HFF-Myc (cell line): ENCODE results near the gene ARPIN.
"Not testable (repeated sequence)": the region's sequence is repeated elsewhere in the genome, so short reads cannot be mapped to it uniquely, and the experiment has no call there.

ENCODE experiments used
- DNase-seq: peaks from one replicate; pipeline ENCODE4 v3.0.0-alpha.2; 2011; ENCODE audit warnings: low read depth; ENCODE audit errors: extremely low read depth
- H3K4me3 ChIP-seq: replicated peaks from 2 replicates; pipeline ENCODE4 v1.5.1; 2011; ENCODE audit warnings: low read depth, mild to moderate bottlenecking, control low read depth, low read length
- CTCF ChIP-seq: IDR thresholded peaks from 2 replicates; pipeline ENCODE4 v1.5.1; 2012; ENCODE audit warnings: mild to moderate bottlenecking, low read depth, low read length, control low read depth; ENCODE audit errors: missing control alignments

The ARPIN gene

GRCh38 chr15:89939910-89940309 is 27.2 kb upstream of the ARPIN start:
- DNase-seq, result no peak
- no peak for TF ChIP-seq CTCF

GRCh38 chr15:89939377-89939776 is 26.6 kb upstream of the ARPIN start:
- not testable (repeated sequence) for H3K4me3 ChIP-seq

More at GRCh38 chr15:89939910-89940309, 27.2 kb upstream of the ARPIN start:
- H3K4me3 ChIP-seq, result no peak overlapping the region

GRCh38 chr15:89937365-89938350 is 24.9 kb upstream of the ARPIN start:
- DNase-seq, result no peak
- TF ChIP-seq CTCF, result no peak
- no peak overlapping the region for H3K4me3 ChIP-seq

More at GRCh38 chr15:89939377-89939776, 26.6 kb upstream of the ARPIN start:
- DNase-seq, result not testable (repeated sequence)

GRCh38 chr15:89936786-89937265 is 24.1 kb upstream of the ARPIN start:
- DNase-seq, result no peak
- H3K4me3 ChIP-seq, result no peak overlapping the region
- no peak for TF ChIP-seq CTCF

GRCh38 chr15:89936051-89936785 is 23.5 kb upstream of the ARPIN start:
- H3K4me3 ChIP-seq, result no peak overlapping the region
- no peak for TF ChIP-seq CTCF
- no peak for DNase-seq

GRCh38 chr15:89932880-89933279 is 20.1 kb upstream of the ARPIN start:
- no peak for DNase-seq
- TF ChIP-seq CTCF, result no peak
- H3K4me3 ChIP-seq, result no peak overlapping the region

- DNase-seq, result no peak
- H3K4me3 ChIP-seq, result no peak overlapping the region
- no peak for TF ChIP-seq CTCF
Observed at GRCh38 chr15:89928421-89928820, 15.7 kb upstream of the ARPIN start.
